MV-4-11 (cell line): ENCODE measurements around the gene RGS6.
A peak's percentile ranks its signal among the peaks of the same experiment; 100 is the strongest.

Experiments
- DNase-seq: peaks from one replicate; lab custom pipeline; 2025; lab: John Stamatoyannopoulos, UW

RGS6 gene

DNA sequence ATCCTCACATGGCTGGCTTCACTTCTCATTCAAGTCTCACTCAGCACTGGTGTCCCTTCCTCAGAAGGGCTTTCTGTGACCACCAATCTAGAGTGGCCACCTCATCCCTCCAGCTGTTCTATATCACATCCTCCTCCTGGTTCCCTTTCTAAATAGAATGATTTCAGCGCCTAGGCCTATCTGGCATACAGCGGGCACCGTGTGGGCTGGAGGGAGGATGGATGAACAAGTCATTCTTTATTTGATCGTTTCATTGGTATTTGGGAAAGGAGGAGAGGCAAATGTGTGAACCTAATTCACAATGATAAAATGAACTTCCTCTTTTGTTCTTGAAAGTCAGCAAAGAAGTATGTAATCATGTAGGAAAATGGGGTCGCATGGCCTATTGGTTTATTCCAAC, 567.5 kb downstream of the RGS6 start:
- peak; percentile 46 for DNase-seq

DNA sequence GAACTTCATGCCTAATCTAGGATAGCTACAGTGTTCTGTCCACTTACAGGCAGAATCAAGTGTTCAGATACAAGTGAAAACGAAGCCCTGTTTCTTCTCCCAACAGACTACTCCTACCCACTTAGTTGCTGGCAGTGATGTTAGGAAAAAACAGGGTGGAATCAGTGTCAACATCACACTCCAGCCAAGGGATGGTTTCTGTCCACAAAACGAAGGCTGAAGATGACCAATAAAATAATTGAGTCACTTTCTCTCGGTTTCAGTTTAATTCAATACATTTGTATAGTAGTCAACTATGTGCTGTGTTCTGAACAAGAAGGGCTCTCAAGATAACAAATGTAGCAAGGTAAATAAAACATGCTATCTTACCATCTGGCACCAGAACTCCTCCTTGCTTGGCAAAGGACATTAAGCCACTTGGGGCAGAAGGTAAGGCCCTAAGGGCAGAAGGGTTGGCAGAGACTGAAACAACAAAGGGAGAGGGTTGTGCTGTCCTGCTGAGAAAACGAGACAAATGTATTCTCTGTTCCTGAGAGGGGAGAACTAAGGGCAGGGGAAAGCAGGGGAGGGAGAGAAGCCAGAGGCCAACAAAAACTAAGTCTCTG, 568.1 kb downstream of the RGS6 start:
- no peak for DNase-seq

DNA sequence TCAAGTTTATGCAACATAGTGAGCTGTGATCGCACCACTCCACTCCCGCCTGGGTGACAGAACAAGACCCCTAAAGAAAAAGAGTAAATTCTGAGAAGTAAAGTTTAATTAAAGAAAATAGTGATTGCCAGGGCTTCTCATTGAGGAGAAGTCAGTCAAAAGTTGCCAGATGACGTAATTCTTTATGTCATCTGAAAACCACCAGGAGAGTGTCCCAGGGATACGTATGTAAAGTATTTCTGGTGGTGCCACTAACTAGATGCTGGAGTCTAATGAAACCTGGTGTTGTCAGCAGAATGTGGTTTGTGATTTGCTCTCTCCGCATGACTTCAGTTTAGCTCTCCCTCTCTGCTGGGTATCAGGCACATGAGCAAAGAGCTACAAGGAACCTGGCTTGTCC, 569.2 kb downstream of the RGS6 start:
- no peak for DNase-seq

- no peak for DNase-seq
These were observed 571.0 kb downstream of the RGS6 start for GRCh38 chr14:72503271-72503670.

- DNase-seq, result no peak
These were observed 571.6 kb downstream of the RGS6 start for GRCh38 chr14:72503696-72504368.

DNA sequence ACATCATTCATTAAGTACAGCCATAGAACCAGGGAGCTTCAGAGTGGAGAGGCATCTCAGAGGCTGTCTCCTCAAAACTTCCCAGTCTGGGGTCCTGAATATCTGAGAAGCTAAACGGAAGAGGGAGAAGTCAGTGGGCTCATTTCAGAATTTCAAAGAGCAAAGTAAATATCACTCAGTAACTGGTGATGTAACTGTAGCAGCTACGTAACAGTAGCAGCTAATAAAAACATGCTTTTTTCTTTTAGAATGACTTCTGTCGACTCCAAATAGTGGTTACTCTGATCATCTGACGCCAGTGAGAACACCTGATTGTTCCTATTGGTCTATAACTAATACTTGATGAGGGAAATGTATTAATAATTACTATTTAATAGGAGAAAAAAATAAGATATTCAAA, 578.3 kb downstream of the RGS6 start:
- DNase-seq, result no peak

DNA sequence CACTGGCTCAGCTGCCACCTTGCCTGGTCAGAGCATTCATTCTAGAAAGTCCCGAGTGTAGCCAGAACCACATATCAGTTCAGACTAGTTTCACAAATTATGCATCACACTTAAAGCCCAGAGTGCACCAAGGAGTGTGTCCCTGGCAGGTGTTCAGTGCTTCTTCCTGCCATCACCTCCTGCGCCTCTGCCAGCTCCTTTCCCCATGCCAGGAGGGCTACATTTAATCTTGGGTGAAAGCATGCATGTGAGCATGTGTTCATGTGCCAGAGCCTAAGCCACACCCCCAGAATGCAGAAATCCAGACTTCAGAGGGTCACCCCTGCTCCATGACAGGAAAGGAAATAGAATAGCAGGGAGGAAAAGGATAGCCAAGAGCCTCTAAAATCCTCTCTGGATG, 580.1 kb downstream of the RGS6 start:
- DNase-seq, result no peak

DNA sequence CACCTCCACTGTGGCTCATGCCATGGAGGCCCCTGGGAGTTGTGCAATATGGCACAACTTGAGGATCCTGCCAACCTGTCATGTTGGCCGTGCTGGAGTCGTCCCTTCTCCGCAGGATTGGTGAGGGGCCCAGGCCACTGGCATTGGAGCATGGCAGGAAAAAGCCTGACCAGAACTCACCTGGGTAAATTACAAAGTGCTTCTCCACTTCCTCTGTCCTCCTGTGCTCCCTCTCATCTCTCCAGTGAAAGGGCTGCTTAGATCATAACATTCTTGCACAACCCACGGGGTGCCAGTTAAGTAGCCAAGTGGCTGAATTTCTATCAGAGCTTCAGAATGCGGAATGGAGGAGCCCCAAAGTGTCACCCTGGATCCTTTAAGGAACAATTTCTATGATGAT, 580.7 kb downstream of the RGS6 start:
- no peak for DNase-seq

GRCh38 chr14:72513346-72513745, 581.1 kb downstream of the RGS6 start:
- DNase-seq, result no peak

DNA sequence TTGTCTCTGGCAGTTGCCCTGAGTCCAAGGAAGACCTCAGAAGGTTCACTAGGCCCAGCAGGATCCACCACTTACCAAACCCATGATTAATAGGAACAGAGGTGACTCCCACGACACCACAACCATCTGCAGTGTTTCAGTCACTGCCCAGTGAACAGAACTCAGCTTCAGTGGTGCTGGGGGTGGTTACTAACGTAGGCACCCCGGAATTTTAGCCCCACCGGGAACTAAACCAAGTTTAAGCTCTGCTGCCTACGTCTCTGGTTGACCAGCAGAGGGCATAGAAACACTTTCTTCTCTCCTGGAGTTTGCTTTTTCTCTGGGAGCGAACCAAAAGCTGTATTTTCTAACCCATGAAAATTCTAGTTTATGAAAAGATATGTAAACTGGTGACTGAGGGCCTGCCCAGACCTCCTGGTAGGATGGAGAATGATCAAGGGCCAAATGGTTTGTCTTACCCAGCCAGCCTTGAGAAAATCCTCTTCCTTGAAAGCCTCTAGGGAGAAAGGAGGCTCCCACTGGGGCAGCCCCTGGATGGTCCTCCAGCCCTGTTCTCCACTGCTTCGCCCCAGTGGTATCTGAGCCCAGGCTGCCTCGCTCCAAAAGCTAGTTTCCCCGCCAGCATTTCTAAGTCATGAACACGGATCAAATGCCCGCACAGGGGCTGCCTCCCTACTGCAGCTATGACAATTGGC, 581.9 kb downstream of the RGS6 start:
- DNase-seq, result peak; percentile 34

DNA sequence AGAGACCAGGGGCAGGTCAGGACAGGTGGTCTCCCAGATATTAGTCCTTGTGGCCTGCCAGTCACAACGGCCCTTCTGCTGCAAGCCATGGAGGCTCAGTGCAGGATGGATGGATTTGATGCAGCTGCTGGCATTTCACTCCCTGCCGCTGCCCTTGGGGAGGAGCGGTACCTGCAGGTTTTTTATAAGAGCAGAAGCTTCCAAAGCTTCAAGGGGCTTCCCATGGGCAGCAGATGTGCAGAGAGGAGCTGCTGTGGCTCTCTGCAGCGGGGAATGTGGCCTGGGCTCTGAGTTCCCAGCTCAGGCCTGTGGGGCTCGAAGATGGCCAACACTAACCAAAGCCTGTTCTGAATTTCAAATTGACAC, 582.4 kb downstream of the RGS6 start:
- no peak for DNase-seq

DNA sequence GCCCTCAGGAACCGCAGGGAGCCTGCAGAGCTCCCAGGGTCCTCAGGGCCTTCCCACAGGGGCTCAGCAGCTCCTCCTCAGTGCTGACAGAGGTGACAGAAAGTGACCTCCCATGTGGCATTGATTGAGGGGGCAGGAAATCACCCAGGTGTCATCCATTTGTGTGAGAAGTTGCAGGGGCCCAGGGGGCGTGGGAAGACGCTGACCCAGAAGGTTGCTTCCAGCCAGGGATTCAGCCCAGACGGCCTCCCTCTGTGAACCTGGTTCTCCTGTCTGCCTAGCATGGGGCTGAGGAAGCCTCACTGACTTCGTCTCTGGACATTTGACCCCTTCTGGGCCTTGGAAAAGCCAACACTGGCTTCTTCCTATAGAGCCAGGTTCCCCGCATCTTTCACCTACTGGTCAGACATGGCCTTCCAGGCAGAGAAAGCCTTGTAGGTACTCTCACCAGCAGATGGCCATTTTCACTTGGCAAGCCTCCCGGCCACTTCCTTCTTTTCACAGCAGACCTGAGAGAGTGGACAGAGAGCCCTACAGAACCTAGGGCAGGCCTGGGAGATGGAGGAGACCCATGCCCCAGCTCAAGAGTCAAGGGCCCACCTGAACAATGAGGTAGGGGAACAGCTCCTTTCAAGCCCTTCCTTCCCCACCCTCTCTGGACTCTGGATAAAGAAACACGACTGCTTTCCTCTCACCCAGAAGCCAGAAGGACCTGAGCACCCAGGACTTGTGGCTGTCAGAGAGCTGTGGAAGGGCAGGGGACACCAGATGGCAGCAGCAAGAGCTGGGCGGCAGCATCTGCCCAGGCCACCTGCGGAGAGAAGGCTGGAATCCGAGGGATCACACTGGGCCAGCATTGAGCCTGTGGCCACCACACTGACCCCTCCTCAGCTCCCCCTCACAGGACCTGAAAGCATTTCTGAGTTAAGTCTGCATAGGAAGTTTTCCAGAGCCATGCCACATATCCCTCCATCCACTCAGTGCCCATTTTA, 583.8 kb downstream of the RGS6 start:
- no peak for DNase-seq

DNA sequence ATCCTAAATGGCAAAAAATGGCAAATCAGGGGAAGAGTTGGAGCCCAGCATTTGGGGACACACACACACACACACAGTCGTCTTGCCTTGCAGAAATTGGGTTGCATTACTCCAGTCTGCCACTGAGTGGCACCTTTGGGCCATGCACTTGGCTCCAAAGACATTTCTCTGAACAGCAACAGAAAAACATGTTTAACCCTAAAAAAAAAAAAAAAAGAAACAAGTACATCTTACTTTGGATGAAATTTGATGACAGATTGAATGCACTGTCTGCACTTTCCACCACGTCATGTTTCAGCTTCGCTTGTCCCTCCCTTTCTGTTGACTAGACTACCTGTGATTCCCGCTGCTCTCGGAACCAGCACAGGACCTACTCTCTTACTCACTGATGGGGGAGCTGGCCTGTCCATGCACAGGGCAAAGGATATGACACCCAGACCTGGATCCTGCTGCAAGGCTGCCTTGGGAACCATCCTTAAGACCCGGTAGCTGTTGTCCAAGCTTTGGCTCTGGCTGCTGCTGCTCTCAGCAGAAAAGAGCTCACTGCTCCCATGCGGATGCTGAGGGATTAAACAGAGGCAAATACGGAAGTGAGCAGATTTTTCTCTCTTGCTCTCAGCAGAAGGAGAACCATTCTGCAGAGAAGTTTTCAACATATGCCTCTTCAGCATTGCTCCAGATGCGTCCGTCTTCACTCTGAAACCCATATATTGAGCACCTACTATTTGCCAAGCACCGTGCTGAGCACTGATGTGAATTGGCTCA, 584.9 kb downstream of the RGS6 start:
- peak; percentile 81 for DNase-seq

DNA sequence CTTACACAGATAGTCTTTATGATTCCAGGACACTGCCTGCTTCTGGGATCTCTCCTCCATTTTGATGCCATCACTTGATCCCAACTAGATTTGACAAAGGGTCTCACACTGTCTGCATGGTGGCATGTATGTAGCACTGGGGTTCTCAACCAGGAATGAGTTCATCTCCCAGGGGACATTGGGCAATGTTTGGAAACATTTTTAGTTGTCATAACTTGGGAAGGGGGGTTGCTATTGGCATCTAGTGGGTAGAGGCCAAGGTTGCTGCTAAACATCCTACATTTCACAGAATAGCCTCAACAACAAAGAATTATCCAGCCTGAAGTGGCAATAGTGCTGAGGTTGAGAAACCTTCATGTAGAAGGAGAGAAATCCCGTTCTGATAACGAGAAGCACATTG, 585.5 kb downstream of the RGS6 start:
- DNase-seq, result no peak

DNA sequence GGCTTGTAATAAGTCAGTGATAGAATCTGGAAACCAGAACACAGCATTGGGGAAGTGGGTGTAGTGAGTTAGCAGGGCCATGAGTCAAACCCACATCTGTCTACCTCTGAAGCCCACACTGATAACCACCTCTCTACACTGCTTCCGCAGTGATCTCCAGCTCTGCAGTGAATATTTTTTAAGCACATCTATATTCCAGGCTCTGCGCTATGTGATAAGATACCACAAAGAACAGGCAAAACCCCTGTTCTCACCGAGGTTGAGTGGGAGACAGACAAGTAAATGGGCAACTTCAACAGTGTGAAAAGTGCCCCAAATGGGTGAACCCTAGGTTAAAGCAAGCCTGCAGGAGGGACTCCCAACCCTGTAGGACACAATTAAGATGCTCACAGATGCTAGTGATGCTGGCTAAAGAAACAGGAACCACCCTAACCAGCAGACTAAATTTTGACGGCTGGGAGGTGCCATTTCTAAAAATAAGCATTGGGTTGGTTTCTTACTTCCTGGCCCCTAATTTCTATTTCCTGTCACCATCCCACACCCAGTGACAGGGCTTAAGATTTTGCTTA, 586.7 kb downstream of the RGS6 start:
- peak; percentile 86 for DNase-seq

GRCh38 chr14:72519543-72519942, 587.3 kb downstream of the RGS6 start:
- DNase-seq, result no peak

DNA sequence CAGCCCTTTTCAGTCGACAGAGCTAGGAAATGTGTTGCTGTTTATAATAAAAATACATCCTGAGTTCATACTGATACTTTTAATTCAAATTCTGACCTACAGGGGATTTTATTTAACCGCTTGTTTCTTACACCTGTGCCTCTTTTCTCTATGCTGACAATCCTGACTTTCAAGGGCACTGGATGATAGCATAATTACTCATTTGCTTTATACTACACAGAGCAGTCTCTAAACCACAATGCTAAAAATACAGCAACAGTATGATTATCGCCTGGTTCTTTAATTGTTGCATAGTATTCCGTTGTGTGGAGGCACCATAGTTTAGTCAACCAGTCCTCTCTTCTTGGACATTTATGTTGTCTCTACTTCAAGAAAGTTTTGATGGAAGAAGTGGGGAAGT, 588.8 kb downstream of the RGS6 start:
- DNase-seq, result no peak

GRCh38 chr14:72521968-72522741, 589.9 kb downstream of the RGS6 start:
- peak; percentile 35 for DNase-seq

DNA sequence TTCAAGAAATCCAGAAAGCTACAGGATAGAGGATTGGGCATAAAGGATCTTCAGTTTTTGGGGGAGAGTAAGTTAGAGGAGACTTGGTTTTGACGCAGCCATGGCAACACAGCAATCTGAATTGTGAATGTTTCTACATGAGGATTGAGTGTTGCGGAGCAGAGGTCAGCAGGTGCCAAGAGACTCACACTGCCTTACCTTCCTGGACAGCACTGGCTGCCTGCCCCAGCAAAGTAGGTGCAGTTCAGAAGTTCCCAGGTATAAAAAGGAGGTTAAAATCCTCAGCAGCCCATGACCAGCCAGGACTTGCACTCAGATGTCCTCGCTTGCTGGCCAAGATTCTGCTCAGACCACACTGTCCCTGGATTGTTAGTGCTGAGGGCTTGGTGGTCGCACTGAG, 590.6 kb downstream of the RGS6 start:
- DNase-seq, result no peak
